GM18508 (cell line): Measurements from ENCODE around the gene GLRA3.
A peak's percentile ranks its signal among the peaks of the same experiment; 100 is the strongest.
"Not testable (repeated sequence)": the region's sequence is repeated elsewhere in the genome, so short reads cannot be mapped to it uniquely, and the experiment has no call there.

Source experiments
- ATAC-seq: cut with Tn5 transposase; IDR thresholded peaks from one replicate; pipeline ENCODE4 v1.9.1; 2021; ENCODE audit warnings: moderate number of reproducible peaks; ENCODE audit not compliant: insufficient read depth, unreplicated experiment

Gene GLRA3

DNA sequence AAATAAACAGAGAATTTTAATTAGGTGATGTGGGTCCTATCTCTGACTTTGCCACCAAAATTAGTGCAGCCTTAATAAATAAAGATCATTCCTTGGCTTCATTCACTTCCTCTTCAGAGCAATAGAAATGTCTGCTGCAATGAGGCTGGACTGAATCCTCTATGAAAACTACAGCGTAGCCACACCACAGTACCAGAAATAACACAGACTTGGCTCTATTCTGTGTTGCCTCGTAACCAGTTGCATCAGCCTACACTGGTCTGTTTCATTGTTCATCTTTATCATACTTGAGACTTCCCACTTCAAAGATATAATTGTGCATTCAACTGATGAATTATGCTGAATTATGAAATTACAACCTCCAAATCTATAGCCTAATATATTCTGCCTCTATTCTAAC, 15.8 kb downstream of the GLRA3 start:
- ATAC-seq = no peak

DNA sequence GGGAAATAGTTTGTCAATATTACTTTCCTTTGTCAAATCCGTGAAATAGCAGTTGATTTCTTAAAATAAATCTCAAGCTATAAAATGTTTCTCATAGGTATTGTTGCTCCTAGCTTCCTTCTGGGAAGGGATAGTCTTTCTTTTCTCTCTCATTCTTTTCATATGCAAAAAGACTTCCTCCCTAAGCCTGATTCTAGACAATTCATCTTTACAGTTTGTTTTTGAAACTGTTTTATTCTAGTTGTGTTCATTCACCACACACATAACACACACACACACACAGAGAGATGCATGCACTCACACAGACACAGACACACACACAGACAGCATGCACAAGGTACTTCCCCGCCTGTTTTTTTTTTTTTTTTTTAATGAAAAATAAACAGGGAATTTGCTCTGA, 18.2 kb downstream of the GLRA3 start:
- ATAC-seq = no peak

DNA sequence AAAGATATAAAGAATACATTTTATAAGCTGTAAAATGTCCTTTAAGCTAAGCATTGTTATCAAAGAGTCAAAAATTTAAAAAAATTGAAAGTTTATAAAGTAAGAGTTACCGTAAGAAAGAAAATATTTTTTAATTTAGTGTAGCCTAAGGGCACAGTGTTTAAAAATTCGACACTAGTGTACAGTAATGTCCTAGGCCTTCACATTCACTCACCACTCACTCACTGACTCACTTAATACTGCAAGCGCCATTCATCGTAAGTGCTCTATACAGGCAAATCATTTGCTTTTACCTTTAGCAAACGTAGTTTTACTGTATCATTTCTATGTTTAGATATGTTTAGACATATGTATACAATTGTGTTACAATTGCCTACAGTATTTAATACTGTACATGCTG, 20.2 kb downstream of the GLRA3 start:
- no peak for ATAC-seq

DNA sequence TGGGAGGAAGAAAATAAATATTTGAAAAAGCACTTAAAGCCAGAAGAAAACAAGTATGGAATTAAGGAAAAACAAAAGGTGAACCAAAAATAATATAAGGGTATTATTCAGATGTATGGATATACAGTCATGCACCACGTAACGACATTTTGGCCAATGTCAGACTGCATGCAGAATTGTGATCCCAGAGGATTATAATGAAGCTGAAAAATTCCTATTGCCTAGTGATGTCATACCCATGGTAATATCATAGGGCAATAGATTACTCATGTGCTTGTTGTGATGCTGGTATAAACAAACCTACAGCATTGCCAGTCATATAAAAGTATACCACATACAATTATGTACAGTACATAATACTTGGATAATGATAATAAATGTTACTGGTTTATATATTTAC, 20.9 kb downstream of the GLRA3 start:
- no peak for ATAC-seq

DNA sequence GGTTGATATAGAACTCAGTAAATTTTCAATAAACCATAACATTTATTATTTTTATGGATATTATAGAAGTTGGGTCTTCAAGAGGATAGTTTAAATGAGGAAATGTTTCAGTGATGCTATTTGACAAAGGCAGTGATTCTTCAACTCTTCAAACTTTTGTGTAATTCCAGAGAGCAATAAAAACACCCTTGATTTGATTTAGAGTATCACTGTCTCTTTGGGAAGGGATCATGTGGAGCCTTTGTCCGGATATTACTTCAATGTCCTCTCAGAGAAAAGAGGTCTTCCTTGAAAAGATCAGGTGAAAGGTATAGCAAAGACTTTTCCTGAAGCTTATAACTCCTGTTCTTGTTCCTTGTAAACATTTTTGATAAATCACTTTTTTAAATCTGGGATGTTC, 23.3 kb downstream of the GLRA3 start:
- no peak for ATAC-seq

DNA sequence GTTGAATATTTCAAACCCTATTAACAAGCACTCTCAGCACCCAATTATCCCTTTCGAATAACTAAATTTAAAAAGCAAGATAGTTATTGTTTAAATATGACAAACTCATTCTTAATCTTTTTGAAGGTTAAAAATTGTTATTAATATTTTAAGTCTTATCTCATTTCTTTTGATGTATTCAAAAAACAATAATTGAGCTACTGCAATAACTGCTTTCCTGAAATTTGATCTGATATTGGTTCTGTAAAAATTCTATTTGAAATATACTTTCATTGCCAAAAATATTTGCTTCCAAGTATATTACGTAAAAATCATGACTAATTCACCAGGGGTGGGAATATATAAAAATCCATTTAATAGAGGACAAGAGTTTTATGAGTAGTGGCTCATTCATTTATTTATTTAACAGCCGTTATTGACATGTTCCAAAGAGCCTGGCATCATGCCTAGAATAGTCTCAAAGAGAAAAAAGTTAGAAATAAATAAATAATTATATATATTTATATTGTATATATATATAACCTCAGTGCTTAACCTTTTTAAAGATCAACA, 34.4 kb downstream of the GLRA3 start:
- no peak for ATAC-seq

DNA sequence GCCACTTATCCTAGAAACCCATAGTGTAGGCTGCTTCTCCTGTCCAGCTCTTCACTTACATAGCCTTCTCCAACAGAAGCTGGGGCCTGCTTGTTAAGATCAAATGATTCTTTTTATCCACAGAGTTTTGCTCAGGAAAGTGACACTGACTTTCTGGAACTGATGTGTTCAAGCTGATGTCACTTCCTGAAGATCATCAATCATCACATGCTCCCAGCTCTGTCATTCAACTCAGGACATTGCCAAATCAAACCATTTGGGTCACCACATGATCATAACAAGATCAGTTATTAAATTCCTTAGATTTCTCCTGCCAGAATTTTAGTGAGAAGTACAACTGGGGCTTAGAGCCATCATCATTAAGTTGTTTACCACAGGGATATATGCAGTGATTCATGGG, 39.4 kb downstream of the GLRA3 start:
- ATAC-seq = no peak

DNA sequence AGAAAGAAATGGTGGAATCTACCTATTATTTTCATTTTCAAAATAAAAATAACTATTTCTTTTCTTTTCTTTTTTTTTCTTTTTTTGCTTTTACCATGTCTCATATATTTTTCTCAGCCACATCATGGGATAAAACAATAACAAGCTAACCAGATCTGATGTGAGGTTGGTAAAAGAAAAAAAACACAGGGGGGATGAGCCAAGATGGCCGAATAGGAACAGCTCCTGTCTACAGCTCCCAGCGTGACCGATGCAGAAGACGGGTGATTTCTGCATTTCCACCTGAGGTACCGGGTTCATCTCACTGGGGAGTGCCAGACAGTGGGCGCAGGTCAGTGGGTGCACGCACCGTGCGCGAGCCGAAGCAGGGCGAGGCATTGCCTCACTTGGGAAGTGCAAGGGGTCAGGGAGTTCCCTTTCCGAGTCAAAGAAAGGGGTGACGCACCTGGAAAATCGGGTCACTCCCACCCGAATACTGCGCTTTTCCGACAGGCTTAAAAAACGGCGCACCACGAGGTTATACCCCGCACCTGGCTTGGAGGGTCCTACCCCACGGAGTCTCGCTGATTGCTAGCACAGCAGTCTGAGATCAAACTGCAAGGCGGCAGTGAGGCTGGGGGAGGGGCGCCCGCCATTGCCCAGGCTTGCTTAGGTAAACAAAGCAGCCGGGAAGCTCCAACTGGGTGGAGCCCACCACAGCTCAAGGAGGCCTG, 50.6 kb downstream of the GLRA3 start:
- ATAC-seq = not testable (repeated sequence)

DNA sequence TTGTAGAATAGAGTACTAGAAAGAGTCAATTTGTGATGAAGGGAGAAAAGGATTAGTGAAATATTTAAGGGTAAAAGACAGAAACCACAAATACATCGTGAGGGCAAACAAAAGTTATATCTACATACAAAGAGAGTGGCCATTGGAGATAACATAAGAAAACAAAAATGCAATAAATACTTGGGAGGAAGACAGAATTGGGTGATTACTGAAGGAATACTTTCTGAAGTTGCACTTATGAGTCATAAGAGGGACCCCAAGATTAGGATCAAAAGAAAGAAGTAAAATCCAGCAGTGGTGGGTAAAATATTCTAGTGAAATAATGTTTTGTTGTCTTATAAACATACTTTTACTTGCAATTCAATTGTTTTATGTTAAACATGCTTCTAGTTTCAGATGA, 53.7 kb downstream of the GLRA3 start:
- ATAC-seq = no peak

DNA sequence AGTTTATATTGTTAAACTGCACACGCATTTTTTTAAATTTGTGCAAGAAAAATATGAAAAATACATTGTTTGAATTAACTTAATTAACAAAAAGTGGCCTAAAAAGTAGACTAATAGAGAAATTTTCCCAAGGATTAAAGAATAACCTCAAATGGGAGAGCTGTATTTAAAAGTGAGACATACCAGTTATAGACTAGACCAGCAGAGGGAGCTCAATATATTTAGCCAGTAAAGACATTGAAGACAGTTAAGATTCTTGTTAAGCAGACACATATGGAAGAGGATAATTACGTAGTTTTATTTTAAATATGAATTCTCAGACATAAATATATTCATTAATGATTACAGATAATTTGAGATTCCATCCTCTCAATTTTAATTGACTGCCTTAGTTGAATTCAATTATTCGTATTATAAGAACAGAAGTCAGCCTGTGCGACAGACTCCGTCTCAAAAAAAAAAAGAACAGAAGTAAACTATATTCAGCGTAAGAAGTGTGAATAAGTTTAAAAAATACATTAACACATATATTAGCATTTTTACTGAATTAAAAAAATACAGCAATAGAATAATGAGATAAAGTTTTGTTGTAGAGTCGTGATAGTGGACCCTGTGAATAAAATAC, 64.8 kb downstream of the GLRA3 start:
- peak; percentile 54 for ATAC-seq

DNA sequence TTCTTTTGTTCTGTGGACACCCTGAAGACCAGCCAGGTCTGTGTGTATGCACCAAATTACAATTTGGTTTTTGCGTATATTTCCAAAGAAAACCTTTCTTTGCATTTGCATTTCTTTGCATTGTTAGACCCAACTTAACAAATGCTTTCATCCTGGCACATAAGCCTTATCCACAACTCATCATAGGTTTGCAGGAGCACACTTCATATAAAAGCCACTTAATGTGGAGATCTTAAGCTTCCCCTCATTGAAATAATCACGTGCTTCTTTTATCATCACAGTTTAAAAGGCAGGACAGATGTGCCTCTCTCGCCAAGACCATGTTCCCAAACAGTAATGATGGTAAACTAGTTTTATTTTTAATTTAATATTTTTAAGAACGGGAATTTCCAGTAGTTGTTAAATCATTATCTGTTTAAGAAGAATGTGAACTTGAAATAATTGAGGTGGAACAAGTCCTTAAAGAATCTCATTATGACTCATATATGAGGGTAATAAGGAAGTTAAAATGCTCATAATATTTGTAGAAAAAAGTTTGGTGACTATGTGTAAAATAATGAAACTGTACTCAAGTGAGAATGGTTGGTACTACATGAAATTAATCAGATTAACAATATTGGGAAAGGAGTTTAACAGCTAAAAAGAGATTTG, 65.5 kb downstream of the GLRA3 start:
- peak; percentile 89 for ATAC-seq

DNA sequence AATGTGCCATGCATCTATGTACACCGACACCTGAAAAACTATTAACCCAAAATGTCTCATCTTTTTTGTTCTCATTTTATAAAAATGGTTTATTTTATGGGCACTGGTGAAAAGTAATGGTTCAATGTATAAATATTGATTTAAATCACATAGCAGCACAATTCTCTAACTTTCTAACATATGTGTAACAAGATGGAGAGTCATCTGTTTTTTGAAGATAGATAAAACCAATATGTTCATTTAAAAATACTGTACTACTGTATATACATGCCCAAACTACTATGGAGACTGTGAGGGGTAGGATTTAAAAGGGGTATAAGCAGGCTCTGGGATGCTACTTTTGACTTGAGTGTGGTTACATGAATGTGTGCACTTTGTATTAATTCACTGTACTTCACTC, 67.6 kb downstream of the GLRA3 start:
- ATAC-seq = no peak

DNA sequence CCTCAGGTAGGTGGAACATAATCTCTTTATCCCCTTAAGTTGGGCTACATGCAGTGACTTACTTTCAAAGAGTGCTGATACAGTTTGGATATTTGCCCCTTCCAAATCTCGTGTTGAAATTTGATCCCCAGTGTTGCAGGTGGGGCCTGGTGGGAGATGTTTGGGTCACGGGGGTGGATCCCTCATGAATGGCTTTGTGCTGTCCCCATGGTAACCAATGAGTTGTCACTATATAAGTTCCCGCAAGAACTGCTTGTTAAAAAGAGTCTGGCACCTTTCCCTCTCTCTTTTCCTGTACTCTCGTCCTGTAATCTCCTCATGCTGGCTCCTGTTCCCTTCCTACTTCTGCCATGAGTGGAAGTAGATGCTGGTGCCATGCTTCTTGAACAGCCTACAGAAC, 71.3 kb downstream of the GLRA3 start:
- no peak for ATAC-seq

DNA sequence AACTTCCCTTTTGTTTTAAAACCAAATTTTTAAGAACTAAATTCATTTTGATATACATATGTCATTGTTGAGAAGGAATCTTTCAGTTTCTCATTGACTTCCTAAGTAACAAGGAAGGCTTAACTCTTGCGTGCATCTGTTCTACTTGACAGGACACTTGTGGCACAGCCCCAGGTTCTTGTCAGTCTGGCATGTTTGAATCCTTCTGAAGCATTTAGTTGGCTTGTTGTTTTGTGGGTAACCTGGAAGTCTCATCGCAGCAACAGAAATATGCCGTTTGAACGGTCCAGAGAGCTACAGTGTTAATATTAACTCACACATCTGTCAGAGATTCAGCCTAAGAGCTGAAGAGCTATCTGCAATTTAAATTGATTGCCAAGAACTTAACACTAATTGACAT, 76.0 kb downstream of the GLRA3 start:
- no peak for ATAC-seq

DNA sequence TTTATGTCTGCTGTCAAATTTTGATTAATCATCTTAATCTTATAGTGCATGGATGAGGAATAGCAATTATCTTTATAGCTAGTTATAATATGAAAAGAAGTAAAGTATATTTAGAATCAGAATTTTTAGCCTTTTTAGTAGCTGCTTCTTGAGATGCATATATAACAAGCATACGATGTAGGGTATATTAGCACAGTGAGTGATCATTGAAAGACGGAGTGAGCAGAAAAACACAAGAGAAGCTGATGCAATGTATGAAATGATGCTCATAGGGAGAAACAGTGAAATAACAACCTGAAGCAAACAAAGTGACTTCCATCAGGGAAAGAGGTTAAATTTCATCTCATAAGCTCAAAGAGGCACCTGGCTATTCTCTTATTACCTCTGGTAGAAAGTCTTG, 77.0 kb downstream of the GLRA3 start:
- ATAC-seq = no peak

DNA sequence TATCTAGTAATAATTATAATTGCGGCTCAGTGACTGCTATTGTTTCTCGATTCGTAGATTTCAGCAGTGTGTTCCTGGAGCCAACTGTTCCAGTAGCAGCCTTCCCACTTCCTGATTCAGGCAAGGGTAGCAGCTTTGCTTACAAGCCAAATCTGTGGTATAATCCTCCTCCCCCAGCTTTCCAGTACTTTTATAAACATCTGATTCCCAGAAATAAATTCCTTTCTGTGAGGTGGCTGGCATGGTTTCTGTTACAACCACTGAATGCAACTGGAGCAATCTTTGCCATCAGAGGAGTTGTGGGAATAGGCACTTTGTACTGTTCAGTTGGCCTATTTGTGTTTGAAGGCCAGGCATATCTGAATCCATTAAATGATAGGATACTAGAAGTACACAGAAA, 80.0 kb downstream of the GLRA3 start:
- ATAC-seq = no peak

DNA sequence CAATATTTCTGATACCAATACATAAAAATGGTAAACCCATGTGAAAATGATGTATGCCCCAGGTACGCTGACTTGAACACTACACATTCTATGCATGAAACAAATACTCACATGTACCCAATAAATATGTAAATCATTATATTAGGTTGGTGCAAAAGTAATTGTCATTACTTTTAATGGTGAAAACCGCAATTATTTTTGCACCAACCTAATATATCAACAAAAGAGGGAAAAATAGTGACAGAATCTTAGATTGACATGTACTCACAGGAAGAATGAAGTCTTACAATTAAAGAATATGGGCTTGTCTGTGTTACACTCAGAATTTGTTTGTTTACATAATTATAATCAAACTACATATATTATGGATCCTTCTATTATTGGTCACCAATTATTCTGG, 82.3 kb downstream of the GLRA3 start:
- ATAC-seq = no peak

DNA sequence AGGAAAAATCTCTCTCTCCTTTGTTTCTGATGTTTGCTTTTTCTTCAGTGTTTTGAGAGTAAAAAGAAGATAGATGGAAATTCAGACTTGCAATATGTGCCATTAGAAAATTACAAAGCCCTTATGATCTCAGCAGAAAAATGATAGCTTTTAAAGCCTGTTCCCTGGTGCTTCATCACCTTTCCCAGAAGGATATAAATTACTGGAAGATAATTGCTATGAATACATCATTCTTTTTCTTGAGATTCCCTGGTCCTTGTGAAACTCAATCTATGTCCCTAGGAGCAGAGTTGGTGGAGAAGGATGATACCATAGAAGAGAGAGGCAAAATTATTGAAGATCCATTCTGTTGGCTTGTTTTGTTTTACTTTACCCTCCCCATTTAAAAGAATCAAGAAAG, 86.5 kb downstream of the GLRA3 start:
- no peak for ATAC-seq

DNA sequence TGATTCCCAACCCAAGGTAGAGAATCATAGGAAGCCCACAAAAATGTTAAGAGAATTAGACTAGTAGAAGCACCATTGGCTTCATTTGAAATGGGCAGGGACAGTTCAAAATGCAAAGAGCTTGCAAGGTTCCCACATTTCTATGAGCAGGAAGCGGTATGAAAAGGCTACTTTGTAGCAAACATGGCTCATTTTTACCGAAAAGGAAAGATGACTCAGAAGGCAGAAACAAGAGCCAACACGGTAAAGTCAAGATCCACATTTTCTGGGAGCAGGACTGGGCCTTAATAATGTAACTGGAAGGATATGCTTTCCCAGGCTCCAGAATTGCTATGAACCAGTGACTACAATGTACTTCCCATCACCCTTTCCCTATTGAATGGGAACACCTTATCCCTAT, 89.5 kb downstream of the GLRA3 start:
- ATAC-seq = no peak

DNA sequence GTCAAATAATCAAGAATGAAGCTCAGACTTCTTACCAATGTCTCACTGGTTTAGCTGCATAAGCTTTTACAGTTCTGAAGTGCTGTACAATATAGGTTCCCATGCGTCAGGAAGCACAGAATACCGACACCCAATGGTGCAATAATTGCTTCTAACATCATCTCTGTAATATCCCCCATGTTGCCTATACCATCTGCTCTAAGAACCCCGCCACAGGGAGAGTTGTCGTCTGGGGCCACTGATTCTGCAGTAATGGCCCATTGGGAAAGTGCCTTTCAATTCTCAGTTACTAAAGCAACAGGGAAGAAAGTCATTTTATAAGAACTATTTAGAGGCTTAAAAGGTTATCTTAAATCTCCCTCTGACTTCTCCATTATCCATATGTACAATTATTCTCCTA, 94.9 kb downstream of the GLRA3 start:
- no peak for ATAC-seq

DNA sequence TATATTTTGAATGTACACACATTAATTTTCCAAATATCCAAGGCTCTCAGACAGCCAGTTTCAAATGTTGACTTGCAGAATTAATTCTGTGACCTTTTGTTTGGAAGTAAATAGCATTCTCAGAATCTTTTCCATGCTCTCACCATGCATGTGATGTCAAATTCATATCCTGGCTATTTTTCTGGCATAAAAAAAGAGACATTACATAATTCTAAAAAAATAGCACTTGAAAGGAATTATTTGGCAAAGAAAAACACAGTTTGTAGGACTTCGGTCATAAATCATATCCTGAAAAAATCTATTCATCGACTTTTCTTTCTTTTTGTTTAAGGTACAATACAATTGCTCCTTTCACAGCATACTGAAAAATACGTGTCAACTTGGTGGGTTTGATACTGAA, 111.2 kb downstream of the GLRA3 start:
- no peak for ATAC-seq
